ENCODE data around the gene DMWD.

- TF ChIP-seq CTCF (IDR thresholded peaks at IDR 0.05; ENCODE audit: low read depth, low read length, poor library complexity, severe bottlenecking) (no peak), EZH2phosphoT487 (IDR thresholded peaks at IDR 0.05; ENCODE audit: borderline replicate concordance, low read length) (no peak)
Observed at GRCh38 chr19:45801603-45802175, 9.0 kb upstream of the DMWD start.
